ENCODE results near the gene PPIL1.
A peak's percentile ranks its signal among the peaks of the same experiment; 100 is the strongest.
"Not testable (repeated sequence)": the region's sequence is repeated elsewhere in the genome, so short reads cannot be mapped to it uniquely, and the experiment has no call there.

Gene PPIL1

DNA sequence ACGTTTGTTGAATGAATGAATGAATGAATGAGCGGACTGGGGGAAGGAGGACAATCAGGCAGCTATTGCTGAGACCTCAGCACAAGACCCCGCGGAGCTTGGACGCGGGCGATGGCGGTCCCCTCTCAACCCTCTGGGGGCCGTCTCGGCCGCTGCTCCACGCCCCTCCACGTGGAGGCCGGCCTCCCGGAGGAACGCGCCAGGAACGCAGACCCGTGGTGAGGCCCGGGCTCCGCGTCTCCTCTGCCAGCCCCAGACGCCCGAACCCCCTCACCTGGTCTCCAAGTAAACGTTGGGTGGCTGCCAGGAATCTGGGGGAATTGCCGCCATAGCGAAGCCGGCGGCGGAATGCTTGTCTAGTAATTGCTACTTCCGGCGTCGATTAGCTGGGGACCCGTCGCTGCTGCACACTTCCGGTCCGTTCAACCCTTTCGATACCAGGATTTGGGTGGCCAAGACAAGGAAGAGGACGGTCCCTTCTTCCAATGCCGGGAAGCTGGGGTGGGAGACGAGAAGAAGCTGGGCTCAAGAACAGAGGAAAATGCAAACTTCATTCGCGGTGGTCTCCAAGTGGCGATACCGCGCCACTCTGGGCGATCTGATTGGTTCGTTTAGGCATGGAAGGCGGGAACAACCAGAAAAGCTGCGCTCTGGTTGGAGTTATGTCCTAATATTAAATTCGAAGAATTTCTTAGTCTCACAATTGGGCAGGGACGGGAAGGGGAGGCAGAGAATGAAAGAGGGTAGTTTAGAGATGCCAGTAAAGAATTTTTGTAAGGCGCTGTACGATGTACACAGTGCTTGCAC lies at the start of gene PPIL1:
Gene PPIL1, minus strand, starts transcription at position 361 of the 807 bp plus-strand sequence. Its CDS starts 31 bp downstream, at position 330.
- peak; percentile 88 for DNase-seq (ENCODE audit: low read depth)

DNA sequence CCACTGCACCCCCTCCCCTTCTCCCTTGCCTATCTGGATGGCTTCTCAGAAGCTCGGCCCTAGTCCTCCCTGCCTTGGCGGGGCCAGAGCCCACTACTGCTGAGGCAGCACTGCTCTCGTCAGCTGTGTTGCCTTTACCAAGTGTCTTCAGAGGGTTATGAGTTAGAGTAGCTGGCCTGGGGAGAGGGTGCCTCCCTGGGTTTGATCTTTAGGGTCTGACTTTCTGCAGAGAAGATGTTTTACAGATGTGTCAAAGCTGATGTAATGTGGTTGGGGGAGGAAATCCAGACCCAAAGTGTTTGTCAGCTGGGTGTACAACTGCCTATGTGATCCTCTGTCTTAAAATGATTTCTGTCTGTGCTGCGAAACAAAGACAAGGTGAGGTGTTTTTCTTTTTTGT lies 49.5 kb upstream of the PPIL1 start:
- no peak for DNase-seq (ENCODE audit: low read depth)

DNA sequence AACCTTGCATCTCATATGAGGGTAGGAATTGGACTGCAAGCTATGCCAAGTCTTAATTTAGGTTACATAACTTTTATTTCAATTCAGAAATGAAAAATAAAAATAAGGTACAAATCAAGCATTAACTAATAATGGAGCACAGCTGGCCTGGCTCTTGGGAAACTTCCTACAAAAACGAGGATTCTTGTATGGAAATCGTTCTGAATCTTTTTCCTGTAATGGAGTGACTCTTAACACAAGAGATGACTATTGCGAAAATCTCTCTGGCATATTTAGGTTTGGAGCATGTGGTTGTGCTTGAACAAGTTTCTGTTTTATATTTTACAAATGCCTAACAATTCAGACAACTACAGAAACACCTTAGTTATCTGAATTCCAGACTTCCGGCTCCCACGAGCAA lies 45.9 kb upstream of the PPIL1 start:
- peak; percentile 40 for DNase-seq (ENCODE audit: low read depth)

DNA sequence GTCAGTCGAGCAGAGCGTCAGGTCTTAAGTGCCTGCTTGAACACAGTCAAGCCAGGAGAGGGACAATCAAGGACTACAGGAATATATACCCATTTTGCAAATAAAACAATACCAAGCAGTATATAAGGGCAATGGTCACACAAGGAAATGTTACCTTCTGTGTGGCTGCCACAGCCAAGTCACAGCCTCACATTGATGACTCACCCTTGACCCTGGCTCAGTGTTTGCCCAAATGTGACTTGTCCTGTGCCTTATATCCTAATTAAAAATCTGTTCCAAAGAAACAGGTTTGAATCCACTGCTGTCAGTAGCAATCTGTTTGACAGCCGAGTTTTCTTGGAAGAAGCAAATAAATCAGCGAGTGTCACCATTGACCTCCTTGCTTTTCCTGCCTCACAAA lies 45.4 kb upstream of the PPIL1 start:
- no peak for DNase-seq (ENCODE audit: low read depth)

DNA sequence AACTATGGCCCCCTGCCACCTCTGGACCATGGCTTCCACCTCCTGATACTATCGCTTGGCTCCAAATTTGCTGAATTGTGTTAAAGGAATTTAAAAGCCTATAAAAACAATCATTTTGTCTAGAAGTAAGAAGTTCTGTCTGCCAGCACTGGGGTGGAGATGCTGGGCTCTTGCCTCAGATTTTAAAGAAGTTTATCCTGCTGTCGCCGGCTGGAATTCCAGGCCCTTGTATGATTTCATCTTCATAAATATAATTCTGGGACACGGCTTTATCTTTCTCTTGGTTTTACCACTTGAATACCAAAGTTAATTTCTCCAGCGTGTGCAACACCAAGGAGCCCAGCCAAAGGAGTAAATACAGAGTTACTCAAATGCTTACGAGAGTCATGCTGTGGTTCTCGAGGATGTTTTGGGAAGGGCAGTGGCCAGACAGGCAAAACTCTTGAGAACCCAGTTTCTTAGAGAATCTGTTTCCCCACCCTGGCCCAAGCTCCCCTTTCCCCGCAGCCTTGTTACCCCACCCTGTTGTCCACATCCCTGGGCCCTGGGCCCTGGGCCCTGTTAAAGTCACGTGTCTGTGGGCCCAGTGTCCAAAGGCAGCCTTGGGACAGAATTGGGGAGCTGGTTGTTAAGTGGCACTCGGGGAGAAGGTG lies 43.1 kb upstream of the PPIL1 start:
- peak; percentile 65 for DNase-seq (ENCODE audit: low read depth)

DNA sequence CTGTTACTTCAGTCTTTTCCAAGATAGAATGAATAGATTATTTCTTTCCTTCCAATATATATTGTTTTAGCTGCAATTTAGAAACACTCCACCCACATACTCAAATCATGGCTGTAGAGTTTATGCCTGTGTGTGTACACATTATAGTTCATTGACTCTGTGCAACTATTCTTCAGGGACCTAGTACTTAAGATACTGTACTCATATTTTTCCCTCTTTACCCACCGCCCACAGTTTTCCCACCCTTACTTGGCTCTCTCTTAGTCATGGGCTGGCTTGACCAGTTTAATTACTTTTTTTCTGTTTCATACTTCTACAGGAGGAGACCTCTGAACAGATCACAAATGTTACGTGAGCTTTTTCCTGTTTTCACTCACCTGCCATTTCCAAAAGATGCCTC lies 41.5 kb upstream of the PPIL1 start:
- no peak for DNase-seq (ENCODE audit: low read depth)

DNA sequence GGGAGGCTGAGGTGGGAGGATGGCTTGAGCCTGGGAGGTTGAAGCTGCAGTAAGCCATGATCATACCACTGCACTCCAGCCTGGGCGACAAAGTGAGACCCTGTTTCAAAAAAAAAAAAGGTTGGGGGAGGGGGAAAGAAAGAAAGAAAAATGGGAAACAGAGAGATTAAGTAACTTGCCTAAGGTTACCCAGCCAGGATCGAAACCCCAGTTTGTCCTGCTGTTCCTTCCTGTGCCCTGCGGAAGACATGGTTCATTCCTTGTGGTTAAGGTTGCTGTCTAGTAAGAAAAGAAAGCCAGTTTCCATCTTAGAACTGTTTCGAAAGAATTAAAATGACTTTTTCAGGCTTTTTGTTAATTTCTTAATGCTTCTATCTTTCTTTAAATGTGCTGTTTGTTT lies 41.0 kb upstream of the PPIL1 start:
- DNase-seq (ENCODE audit: low read depth) = no peak

DNA sequence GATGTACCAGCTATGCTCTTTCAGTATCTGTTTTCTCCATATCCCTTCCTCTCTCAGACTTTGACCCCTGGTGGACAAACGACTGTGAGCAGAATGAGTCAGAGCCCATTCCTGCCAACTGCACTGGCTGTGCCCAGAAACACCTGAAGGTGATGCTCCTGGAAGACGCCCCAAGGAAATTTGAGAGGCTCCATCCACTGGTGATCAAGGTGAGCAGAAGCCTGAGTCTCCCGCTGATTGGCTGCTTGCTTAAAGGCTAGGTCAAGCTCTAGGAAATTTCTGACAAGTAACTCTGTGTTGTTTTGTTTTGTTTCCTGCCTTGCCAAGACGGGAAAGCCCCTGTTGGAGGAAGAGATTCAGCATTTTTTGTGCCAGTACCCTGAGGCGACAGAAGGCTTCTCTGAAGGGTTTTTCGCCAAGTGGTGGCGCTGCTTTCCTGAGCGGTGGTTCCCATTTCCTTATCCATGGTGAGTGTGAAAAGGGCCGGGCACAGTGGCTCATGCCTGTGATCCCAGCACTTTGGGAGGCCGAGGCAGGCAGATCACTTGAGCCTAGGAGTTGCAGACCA lies 39.7 kb upstream of the PPIL1 start:
- peak; percentile 48 for DNase-seq (ENCODE audit: low read depth)

DNA sequence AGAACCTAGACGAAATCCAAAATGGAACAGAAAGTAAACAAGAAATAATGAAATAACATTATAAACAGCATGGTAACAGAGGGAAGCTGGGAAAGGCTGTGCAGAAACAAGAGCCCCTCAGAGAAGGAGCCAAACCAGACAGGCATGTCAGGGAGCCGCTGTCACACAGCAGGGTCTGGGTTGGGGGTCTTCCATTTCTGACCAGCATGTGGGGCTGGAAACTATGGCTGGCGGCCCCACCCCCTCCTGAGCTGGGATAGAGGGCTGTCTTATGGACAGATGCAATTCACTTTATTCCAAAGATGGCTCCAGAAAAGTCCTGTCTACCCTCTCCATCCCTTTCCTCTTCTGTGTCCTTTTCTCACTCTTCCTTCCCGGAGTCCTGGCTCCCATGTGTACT lies 38.5 kb upstream of the PPIL1 start:
- no peak for DNase-seq (ENCODE audit: low read depth)

DNA sequence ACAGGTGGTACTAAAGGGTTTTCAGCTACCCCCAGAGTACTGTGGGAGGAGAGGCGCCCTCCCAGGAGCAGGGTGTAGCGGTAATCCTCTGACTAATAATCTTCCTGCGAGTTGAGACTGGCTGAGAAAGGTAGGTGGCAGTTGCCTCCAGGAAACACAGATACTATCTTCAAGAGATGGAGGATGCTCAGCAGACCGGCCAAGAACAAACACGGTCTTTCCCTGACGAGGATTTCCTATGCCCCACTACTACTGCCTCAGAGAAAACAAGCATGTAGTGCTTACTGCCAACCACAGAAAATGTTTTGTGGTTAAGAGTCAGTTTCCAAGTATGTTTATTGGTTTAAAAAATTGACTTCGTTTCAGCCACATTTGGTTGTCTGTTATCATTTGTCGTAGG lies 38.0 kb upstream of the PPIL1 start:
- DNase-seq (ENCODE audit: low read depth) = peak; percentile 95

DNA sequence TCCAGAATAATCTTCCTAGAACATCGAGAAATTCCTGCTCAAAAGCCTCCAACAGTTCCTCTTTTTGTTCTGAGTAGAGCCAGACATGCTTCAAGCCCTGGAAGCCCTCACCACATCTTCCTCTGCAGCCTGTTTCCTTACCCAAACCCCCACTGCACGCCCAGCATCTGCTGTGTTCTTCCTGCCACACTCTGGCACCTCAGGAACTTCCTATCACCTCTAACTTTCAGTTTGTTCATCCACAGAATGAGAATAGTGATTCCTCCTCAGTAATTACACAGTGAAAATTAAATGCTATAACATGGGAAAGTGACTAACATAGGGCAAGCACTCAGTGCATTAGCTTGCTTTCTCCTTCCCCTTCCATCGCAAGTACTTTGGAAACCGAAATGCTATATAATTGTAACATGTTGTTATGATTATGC lies 37.4 kb upstream of the PPIL1 start:
- DNase-seq (ENCODE audit: low read depth) = no peak

DNA sequence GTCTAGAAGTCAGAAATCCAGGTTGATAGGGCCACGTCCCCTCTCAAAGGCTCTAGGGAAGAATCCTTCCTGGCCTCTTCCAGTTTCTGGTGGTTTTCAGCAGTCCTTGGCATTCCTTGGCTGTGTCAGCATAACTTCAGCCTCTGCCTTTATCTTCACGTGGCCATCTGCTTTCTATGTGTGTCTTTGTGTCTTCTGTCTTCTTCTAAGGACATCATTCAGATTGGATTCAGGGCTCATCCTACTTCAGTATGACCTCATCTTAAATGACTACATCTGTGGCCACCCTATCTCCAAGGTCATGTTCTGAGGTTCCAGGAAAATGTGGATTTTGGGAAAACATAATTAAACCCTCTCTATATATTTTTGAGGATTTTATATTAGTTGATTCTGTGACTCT lies 34.1 kb upstream of the PPIL1 start:
- DNase-seq (ENCODE audit: low read depth) = no peak

DNA sequence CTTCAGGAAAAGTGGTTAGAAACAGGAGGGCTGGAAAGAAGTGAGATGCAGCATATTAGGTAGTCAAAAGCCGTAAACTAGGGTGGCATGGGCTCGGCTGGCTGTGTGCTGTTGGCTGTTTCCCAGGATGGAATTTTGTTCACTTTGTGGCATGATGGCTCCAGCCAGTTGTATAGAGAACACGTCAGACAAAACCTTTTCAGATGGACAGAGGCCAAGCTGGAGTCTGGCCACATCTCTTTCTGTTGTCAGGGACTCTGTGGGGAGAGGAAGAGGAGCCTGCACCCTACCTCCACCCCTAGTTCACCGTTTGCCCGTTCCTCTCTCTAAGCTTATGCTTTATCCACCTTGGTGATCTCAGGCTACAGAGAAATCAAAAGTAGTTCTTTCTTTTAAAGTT lies 33.2 kb upstream of the PPIL1 start:
- peak; percentile 62 for DNase-seq (ENCODE audit: low read depth)

DNA sequence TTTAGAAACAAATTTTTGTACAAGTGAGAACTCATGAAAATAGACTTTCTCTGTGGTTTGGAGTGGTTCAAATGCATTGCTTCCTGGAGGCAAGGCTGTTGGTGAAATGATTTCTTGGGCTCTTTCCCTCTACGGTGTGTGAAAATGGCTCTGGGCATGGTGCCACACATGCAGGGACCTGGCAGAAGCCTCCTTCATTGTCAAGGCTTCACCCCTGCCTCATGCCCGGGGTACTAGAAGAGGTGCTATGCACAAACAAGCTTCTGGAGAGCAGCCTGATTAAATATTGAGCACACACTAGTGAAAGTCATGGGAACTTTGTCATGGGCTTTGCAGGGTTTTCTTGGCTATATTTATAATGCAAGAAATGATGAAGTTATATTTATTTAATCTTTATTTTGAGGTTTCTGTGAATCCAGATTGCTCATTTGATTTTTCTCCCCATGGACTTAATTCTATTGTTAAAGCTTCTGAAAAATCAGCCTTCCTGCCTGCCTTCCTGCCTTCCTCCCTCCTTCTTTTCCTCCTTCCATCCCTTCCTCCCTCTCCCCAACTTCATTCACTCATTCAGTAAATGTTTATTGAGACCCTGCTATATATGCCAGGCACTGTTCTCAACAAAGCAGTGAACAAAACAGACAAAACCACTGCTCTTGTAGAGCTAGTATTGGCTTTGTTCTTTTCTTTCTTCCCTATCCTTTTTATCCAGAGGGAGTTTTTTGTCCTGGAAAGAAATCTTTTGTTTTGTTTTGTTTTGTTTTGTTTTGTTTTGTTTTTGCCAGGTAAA lies 32.1 kb upstream of the PPIL1 start:
- DNase-seq (ENCODE audit: low read depth) = no peak

DNA sequence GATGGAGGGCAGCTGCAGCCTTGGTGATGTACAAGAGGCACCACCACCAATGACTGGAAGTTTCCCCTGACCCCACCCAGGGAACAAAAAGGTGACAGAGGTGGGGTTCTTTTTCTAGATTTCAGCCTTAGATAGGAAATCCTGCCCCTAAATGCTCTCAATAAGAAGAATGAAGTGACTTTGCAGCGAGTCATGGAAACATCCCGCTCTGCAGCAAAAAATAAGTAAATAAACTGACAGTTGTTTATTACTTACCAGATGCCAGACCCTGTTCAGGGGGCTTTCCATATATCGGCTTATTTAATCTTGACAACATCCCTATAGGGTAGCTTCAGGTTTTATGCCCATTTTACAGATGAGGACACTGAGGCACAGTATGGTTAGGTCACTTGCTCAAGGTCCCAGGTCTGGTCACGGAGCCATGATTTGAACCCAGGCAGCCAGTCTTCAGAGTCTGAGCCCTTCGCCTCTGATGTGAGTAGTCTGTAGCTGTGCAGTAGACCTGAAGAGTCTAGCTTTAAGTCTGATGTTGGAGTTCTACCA lies 30.3 kb upstream of the PPIL1 start:
- DNase-seq (ENCODE audit: low read depth) = no peak

DNA sequence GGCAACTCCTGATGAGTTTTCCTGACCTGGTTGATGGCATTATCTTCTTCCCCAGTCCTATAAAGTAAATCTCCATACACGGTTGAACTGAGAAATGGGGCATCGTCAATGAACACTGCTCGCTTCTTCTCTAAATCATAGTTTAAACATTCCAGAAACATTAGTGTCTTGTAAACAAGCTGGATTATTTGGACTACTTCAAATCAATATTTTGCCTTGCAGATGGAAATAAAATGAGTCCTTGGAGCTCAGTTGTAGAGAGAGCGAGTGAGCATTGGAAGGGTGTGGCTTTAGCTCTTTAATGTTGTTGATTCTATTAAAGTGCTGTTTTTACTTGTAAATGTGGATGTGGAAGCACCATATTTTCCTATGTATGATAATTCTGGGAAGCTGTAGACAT lies 29.5 kb upstream of the PPIL1 start:
- DNase-seq (ENCODE audit: low read depth) = peak; percentile 42

DNA sequence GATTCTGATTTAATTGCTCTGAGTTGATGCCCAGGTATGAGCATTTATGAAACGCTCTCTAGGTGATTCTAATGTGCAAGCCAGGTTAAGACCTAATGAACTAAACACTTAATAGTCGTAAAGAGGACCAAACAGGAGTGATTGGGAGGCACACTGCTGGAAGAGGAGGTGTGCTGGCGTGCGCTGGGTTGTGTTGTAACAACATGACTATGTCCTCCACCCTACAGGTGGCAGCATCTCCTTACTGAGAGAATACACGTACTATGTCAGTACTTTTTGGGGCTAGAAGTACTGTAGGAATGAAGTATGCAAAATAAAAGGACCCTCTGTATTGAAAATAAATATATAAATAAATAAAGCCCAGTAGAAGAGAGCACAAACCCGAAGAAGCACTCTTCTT lies 23.0 kb upstream of the PPIL1 start:
- peak; percentile 34 for DNase-seq (ENCODE audit: low read depth)

DNA sequence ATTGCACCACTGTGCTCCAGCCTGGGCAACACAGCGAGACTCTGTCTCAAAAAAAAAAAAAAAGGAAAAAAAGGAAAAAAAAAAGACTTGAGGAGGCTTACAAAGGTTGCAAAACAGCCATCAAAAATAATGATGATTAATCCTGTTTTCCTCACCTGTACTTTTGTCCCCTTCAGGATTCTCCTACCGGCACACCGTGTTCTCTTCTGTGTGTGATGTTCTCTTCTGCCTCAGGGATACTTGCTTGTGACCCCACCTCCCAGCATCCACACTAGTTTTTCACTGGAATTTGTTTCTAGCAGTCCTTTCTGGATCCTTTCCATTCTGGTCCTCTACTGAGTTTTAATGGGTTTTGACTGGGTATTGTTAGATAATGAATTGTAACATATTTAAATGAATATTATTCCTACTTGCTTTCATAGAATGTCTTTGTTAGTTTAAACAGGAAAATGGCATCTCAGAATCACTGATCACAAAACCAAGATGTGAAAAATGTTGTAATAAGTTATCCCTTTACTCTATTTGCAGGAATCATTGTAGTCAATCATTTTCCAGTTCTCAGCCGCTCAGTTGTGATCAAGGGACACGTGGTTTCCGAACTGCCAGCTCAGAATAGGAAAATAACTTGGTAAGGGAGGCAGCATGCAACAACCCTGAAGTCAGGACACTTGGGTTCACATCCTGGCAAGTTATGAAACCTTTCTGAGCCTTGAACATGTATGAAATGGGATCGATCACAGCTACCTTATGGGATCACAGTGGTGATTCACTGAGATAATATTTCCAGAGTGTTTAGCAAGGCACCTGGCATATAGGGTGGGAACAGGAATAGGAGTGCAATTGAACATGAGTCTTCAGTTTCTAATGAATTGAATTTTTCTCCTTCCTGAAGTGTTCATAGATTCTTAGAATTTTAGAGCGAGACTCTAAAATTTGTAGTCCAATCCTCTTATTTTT lies 19.7 kb upstream of the PPIL1 start:
- DNase-seq (ENCODE audit: low read depth) = no peak

DNA sequence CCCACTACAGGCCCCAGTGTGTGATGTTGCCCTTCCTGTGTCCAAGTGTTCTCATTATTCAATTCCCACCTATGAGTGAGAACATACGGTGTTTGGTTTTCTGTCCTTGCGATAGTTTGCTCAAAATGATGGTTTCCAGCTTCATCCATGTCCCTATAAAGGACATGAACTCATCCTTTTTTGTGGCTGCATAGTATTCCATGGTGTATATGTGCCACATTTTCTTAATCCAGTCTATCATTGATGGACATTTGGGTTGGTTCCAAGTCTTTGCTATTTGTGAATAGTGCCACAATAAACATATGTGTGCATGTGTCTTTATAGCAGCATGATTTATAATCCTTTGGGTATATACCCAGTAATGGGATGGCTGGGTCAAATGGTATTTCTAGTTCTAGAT lies 16.6 kb upstream of the PPIL1 start:
- DNase-seq (ENCODE audit: low read depth) = not testable (repeated sequence)

DNA sequence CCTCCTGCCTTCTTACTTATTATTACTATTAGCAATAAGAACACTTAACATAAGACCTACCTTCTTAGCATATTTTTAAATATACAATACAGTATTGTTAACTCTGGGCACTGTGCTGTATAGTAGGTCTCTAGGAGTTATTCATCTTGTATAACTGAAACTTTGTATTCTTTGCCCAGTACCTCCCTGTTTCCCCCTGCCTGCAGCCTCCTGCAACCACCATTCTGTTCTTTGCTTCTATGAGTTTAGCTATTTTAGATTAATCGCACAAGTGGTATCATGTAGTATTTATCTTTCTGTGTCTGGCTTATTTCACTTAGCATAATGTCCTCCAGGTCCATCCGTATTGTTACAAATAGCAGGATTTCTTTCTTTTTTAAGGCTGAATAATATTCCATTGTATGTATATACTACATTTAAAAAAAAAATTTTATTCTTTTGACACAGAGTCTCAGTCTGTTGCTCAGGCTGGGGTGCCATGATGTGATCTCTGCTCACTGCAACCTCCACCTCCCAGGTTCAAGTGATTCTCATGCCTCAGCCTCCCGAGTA lies 15.6 kb upstream of the PPIL1 start:
- DNase-seq (ENCODE audit: low read depth) = no peak
